ENCODE results near the gene PRR30.
"Not testable (repeated sequence)": the region's sequence is repeated elsewhere in the genome, so short reads cannot be mapped to it uniquely, and the experiment has no call there.

Gene PRR30

DNA sequence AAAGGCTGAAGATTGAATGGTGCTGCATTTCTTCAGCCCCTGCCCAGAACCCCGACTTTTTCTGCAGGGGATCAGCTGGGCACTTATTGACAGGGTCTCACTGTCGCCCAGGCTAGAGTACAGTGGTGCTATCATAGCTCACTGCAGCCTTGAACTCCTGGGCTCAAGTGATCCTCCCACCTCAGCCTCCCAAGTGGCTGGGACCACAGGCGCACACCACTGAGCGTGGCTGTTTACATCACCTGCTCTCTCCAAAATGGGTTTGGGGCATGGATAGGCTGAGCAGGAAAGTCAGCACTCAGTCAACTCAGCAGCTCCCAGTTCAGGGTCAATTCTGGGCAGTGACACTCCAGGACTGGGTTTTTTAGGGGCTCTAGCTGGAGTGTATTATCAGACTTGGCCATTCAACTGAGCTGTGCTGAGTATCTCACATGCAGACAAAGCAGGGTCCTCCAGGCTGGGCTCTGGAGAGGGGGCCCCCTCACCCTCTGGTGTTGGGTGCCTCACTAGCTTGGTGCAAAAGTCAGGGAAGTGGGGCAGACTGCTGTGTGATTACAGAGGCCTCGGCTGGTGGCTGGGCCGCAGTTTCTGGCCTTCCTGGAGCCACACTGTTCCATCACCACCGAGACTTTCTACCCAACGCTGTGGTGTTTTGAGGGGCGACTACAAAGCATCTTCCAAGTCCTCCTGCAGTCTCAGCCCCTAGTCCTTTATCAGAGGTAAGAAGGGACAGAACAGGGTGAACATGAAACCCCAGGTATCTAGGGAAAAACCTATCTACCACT, 11.1 kb downstream of the PRR30 start:
- DNase-seq, result no peak

DNA sequence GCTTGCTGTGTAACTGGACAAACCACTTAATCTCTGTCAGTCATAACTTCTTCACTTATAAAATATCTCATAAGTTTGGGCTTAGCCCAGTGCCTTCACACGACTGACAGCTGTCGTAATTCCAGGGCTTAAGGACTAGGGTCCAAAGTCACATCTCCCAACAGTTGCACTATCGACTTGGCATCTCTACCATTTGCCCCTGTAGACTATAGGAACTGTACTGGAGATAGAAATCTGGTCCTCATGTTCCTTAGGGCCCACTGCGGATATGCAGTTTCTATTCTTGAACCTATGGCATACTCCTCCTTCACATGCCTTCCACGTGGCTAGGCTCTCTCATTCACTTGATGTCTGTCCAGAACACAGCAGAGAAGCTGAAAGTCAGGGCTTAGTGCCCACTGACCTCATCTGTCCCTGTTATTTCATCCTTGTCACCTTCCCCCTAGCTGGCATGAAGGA, 12.9 kb downstream of the PRR30 start:
- DNase-seq, result no peak

DNA sequence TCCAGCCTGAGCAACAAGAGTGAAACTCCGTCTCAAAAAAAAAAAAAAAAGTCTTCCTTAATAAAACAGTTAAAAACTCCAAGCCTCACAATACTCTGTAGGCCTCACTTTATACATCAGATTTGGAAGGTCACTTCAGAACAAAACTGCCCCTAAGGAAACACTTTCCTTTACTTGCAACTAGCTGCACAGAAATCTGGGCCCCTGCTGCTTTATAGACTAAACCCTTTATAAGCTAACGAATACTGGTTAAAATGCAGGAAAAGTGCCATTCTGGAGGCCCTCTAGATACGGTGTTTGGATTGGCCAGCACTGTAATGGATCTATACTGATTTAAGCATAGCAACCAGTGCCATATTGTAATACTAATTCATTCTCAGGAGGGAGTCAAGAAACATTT, 14.1 kb downstream of the PRR30 start:
- DNase-seq, result no peak

DNA sequence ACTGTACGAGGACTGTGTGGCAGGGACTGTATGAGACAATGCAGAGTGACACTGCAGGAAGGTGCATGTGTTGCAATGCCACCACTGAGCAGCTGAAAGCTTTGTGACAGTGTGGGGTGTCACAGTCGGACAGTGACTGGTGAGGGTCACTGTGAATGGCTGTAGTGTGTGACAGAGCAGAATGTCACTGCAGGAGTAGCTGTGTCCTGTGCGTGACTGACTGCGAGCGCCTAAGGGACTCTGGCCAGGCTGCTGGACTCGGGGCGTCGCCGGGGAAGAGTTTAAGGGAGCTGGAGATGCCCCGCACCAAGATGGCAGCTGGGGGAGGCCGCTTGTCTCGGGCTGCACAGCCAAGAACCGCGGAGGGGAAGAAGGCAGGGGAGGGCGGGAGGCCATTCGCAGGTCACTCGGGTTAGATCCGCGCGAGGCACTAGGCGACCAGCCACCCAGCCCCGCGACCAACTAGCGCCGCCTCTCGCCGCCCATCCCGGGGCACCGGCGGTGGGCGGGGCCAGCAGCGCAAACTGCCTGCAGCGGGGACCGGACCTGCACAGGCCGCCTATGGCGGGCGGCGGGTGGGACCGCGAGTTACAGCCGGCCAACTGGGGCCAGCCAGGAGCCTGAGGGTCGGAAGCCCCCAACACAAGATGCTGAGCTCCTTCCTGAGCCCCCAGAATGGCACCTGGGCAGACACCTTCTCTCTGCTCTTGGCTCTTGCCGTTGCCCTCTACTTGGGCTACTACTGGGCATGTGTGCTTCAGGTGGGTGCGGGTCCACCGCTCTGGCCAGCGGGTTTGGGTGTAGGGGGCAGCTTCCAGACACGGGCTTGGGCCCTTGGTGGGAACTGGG, 15.7 kb downstream of the PRR30 start, which contains the start of gene ABHD1:
Gene ABHD1 (plus strand): TSS at position 514 of the 849 bp plus-strand sequence. CDS start 134 bp downstream, at position 648.
- DNase-seq, result peak in 2 of 4 experiments; percentile 27 to 54

DNA sequence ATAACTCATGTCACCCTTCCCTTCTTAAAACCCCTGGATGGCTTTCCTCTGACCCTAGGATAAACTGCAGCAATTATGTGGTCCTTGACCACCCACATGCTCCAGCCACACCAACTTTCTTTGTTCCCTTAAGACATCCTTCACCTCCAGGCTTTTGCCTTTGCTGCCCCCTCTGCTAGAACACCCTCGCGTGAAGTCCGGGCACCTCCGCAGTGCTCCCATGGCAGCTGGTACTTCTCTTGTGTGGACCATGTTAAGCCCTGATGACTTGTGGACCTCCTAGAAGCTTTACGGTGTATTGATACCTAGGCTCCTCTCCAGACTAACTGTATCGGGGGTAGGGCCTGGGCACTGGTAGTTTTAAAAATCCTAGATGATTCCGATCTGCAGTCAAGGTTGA, 16.4 kb downstream of the PRR30 start:
- DNase-seq, result no peak

DNA sequence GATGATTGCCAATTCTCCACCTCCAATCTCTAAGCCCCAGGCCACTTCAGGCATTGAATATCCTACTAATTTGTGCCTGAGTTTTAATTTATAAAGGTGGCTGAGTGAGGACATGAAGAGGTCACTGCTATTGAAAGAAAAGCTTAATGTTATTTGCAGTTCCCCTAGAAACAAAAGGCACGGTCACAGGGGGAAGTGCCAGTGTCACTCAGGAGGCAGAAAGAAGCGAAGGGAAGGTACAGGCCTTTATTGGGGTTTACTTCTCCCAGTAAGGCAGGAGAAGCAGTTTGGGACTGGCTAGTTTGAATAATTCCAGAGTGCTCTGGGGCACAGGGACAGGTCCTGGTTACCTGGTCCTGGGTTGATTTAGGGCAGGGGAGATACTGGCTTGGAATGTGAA, 17.3 kb downstream of the PRR30 start:
- no peak for DNase-seq

DNA sequence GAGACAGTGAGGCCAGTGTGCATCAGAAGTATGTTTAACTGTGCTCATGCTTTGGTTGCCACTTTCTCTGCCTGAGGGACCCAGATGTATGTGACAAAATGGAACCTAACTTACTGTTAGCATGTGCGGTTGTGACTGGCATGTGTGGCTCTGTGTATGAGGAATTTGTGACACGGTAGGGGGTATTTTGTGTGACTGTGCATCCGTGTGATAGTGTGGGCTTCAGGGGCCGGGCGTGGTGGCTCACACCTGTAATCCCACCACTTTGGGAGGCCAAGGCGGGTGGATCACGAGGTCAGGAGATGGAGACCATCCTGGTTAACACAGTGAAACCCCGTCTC, 19.9 kb downstream of the PRR30 start:
- not testable (repeated sequence) for DNase-seq

DNA sequence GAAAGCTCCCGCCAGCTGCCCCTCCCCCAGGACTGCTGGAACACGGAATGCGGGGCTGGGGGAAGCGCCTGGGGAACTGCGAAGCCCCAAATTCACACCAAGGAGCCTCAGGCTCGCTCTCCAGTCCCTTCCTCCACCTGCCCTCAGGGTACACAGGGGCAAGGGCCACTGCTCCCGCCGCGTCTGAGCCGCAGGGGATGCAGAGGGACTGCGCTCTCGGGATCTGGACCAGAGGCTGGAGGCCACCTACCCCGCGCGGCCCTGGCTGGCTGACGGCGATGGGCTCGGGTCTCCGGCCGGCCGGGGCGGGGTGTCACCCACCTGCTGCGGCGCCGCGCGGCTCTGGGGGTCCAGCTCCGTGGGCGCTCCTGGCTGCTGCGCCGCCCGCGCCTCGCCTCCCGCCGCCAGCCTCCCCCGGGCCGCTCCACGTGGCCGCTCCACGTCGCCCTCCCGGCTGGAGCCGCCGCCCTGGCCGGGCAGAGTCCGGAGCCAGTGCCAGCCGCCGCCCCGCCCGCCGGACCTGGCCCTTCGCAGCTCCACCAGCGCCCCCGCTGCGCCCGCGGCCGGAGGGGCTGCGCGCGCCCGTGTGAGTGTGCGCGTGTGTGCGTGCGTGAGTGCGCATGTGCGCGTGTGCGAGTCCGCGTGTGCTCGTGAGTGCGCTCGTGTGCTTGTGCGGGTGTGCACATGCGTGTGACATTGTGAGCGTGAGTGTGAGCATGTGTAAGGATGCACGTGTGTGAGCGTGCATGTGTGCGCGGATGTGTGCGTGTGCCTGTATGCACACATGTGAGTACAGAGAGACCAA, 20.5 kb downstream of the PRR30 start, which contains the start of gene CGREF1:
Gene CGREF1 (minus strand): TSS at position 604 of the 805 bp plus-strand sequence. CDS start 14,762 bp downstream, outside the sequence.
- DNase-seq, result no peak

DNA sequence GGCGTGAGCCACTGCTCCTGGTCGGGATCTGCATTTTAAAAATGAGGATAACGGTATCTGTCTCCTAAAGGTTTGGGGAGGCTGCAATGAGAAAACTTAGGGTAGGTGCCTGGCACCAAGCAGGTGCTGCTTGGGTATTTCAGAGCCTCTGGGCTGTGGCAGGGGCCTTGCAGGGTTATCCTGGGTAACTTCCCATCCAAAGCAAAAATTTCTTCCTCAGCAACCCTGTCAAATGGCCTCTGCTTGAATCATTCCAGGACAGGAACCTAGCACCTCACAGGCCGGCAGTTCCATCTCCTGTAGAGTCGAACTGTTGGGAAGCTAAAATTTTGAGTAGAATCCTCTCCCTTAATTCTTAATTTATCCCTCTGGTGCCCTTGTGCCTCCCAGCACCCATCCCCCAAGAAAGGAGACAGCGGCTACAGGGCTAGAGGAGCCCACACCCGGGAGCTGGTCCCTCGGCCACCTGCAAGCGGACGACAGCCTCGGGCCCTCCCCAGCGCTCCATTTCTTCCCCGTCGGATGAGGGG, 21.1 kb downstream of the PRR30 start:
- no peak for DNase-seq

DNA sequence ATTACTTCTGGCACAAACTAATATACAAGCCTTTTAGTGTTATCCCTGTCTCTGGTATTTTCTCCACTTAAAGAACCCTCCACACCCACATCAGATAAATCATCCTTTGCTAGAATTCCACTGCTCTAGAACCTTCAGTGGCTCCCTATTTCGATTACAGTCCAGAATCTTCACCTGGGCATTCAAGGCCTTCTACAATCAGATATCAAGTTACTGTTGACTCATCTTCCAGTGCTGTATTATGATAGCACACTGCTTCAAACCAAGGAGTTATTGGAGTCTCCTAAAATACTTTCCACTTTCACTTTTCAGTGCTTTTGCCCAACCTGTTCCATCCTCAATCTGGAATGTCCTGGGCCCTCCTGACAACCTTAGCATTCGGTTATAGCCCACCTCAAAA, 23.7 kb downstream of the PRR30 start:
- no peak for DNase-seq

DNA sequence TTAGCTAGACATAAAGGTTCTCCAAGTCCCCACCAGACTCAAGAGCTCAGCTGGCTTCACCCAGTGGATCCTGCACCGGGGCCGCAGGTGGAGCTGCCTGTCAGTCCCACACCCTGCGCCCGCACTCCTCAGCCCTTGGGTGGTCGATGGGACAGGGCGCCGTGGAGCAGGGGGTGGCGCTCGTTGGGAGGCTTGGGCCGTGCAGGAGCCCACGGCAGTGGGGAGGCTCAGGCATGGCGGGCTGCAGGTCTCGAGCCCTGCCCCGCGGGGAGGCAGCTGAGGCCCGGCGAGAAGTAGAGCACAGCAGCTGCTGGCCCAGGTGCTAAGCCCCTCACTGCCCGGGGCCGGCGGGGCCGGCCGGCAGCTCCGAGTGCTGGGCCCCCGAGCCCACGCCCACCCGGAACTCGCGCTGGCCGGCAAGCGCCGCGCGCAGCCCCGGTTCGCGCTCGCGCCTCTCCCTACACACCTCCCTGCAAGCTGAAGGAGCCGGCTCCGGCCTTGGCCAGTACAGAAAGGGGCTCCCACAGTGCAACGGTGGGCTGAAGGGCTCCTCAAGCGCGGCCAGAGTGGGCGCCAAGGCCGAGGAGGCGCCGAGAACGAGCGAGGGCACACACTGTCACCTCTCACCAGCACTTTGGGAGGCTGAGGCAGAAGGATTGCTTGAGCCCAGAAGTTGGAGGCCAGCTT, 27.7 kb downstream of the PRR30 start:
- not testable (repeated sequence) for DNase-seq

DNA sequence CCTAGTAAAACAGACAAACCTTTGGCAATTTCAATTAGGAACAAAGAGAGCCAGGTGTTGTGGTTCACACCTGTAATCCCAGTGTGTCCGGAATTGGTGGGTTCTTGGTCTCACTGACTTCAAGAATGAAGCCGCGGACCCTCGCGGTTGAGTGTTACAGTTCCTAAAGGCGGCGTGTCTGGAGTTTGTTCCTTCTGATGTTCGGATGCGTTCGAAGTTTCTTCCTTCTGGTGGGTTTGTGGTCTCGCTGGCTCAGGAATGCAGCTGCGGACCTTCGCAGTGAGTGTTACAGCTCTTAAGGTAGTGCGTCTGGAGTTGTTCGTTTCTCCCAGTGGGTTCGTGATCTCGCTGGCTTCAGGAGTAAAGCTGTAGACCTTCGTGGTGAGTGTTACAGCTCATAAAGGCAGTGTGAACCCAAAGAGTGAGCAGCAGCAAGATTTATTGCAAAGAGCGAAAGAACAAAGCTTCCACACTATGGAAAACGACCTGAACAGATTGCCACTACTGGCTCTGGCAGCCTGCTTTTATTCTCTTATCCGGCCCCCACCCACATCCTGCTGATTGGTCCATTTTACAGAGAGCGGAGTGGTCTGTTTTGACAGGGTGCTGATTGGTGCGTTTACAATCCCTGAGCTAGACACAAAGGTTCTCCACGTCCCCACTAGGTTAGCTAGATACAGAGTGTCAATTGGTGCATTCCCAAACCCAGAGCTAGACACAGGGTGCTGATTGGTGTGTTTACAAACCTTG, 28.4 kb downstream of the PRR30 start:
- DNase-seq, result not testable (repeated sequence)

DNA sequence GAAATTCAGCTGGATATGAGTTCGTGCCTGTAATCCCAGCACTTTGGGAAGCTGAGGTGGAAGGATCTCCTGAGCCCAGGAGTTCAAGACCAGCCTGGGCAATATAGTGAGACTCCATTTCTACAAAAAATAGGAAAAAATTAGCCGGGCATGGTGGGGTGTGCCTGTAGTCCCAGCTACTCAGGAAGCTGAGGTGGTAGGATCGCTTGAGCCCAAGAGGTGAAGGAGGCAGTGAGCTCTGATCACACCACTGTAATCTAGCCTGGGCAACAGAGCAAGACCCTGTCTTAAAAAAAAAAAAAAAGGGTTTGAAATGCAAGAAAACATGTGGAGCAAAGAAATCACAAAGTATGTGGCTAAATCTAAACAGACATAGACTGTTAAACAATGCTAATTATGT, 30.1 kb downstream of the PRR30 start:
- no peak for DNase-seq

DNA sequence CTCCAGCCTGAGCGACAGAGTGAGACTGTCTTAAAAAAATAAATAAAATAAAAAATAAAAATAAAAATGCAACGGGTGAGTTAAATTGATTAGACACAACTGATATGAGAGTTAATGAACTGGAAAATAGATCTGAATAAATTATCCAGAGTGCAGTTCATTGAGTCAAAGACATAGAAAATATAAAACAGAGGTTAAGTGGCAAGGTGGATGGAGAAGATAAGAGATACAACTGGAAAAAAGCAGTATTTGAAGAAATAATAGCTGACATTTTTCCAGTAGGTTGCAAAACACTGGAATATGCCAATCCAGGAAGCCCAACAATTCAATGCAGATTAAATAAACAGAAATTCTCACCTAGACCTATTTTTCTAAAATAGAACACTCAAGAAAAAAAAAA, 31.0 kb downstream of the PRR30 start:
- DNase-seq, result no peak

DNA sequence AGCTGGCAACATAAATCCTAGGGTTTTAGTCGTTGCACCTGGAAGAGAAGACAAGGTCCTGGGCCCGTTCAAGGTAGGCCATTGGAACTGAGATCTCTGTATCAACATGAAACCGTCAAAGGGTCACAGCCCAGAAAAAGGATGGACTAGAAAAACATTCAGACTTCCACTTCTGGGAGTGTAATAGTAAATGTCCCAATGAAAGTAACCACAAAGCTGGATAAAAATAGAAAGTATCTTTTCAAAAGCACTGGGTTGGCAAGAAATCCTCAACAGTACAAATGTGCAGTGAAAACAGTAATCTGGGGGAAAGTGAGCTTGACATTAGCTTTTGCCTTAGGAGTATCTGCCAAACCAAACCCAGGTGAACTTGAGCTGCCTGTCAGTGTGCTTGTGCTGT, 33.2 kb downstream of the PRR30 start:
- DNase-seq, result no peak

DNA sequence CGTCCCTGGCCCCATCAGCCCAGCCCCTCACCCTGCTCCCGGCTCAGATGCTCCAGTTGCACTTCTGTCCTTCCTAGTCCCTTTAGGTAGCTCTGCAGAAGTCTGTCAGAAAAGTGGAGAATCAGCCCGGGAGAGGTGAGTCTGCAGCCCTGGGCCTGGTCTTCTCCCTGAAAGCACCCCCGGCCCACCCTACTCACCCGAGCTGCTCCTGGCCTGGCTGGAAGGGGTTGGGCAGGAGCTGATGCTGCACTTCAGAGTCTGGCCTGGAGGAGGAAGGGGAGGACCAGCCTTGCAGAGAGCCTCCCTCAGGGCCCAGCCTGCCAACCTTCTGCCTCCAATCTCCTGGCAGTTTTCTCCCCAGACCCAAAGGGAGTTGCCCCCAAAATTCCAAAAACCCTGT, 36.9 kb downstream of the PRR30 start:
- DNase-seq, result no peak

DNA sequence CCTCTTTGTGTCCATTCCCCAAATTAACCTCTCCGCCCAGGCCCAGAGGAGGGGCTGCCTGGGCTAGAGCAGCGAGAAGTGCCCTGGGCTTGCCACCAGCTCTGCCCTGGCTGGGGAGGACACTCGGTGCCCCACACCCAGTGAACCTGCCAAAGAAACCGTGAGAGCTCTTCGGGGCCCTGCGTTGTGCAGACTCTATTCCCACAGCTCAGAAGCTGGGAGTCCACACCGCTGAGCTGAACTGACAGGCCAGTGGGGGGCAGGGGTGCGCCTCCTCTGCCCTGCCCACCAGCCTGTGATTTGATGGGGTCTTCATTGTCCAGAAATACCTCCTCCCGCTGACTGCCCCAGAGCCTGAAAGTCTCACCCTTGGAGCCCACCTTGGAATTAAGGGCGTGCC, 39.2 kb downstream of the PRR30 start:
- DNase-seq, result no peak

DNA sequence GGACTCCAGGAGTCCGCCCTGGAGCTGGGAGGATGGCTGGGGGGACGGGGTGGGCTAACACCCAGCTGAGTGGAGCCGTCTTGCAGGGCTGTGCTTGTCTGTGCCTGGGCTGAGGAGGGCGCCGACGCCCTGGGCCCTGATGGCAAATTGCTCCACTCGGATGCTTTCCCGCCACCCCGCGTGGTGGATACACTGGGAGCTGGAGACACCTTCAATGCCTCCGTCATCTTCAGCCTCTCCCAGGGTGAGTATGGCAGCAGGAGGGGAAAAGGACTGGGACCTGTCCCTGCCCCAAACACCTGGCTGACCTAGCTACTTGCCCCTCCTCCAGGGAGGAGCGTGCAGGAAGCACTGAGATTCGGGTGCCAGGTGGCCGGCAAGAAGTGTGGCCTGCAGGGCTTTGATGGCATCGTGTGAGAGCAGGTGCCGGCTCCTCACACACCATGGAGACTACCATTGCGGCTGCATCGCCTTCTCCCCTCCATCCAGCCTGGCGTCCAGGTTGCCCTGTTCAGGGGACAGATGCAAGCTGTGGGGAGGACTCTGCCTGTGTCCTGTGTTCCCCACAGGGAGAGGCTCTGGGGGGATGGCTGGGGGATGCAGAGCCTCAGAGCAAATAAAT, 39.8 kb downstream of the PRR30 start:
- DNase-seq, result no peak

DNA sequence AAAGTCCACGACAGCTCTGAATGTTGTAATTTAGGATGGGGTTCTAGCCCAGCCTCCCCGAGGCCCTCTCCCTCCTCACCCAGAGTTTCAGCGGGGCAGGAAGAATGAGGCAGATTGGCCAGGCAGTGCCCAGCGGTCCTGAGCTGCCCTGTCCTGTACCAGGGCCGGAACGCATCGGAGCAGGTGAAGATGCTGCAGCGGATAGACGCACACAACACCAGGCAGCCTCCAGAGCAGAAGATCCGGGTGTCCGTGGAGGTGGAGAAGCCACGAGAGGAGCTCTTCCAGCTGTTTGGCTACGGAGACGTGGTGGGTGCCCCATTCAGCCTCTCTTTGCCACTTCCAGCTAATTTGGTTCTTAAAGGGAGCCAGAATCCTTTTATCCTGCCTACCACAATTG, 41.9 kb downstream of the PRR30 start:
- DNase-seq, result no peak

DNA sequence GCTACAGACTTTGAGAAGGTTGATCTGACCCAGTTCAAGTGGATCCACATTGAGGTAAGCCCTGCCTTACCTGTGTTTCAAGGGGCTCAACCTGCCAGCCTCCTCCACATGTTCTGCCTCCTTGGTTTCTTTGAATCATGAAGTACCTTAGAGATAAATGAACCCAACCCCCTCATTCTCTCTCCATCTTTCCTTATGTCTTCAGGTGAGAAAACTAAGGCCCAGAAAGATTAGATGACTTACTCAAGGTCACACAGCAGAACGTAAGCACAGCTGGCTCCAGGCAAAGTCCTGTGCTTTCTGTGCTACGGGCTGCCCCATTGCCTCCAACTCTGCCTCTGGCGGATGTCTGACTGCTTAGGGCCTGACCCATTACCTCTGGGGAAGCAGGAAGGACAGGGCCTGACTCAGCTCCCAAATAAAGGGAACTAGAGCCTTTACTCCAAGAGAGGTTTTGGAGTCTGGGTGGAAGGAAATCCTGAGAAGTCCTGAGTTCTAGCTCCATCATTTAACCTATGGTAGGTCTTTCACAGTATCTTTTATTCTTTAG, 42.4 kb downstream of the PRR30 start:
- no peak for DNase-seq
